AG04450 (cell line): ENCODE results near the gene RCAN3. TPM values are rescaled to one million over a fixed set of nuclear protein-coding genes. Genes with fewer than 3 reads are reported as not detected.

Source experiments
- CTCF ChIA-PET: fragments of 300-600, 350-600 bp; formaldehyde crosslinking; extraction: SDS; loops from one replicate; lab custom pipeline; 2022; ENCODE audit warnings: antibody characterized with exemption, inconsistent platforms; lab: Charles Lee
- POLR2A ChIA-PET: fragments of 350-600 bp; formaldehyde crosslinking; extraction: SDS; loops from one replicate; lab custom pipeline; 2021; ENCODE audit warnings: antibody characterized with exemption, inconsistent platforms; lab: Yijun Ruan, JAX
- DNase-seq: peaks from one replicate; pipeline ENCODE4 v3.0.0-alpha.2; 2011; ENCODE audit warnings: low read depth, low spot score
- H3K27ac ChIP-seq: one replicate; pipeline ENCODE4 v1.5.1; 2012; ENCODE audit warnings: low read depth, low read length, control low read depth
- H3K27me3 ChIP-seq: one replicate; pipeline ENCODE4 v1.6.0; 2012; ENCODE audit warnings: low read length; ENCODE audit not compliant: control insufficient read depth, insufficient read depth
- H3K4me3 ChIP-seq: 2 replicates; pipeline ENCODE4 v1.5.1; 2011; ENCODE audit warnings: mild to moderate bottlenecking, low read depth, low read length, control low read depth
- H3K9me3 ChIP-seq: 2 replicates; pipeline ENCODE4 v1.5.1; 2012; ENCODE audit warnings: low read length; ENCODE audit not compliant: control insufficient read depth, insufficient read depth
- CTCF ChIP-seq: IDR thresholded peaks from 2 replicates; pipeline ENCODE4 v1.5.1; 2011; ENCODE audit warnings: low read depth, low read length, control low read depth, inconsistent platforms
- polyA plus RNA-seq: library from polyadenylated mRNA; depleted of rRNA; stranded (reverse); fragments of >200 nt; gene quantifications from 2 replicates; pipeline ENCODE4 v1.2.3, GENCODE V29; 2011

Gene RCAN3
- polyA plus RNA-seq, 1 experiment, result 4.5 TPM

- ChIA-PET POLR2A (interaction anchor here (0.6 to 0.7 kb wide), 2 partner anchors 206 to 714 kb away, joined by 5 to 11 read pairs; no protein-coding TSS in a partner anchor), CTCF (no interaction called here)
- no peak for DNase-seq
- peaks cover 23% of the 10 kb centered on the region for H3K27me3 ChIP-seq
- no peak overlapping the region for H3K4me3 ChIP-seq
- H3K9me3 ChIP-seq, result no peaks in the 10 kb centered on the region; the same call in 1 of the 2 replicates
- H3K27ac ChIP-seq, result no peak overlapping the region
- TF ChIP-seq CTCF, result no peak
These were observed 2.1 kb upstream of the RCAN3 start for GRCh38 chr1:24500448-24501048.

DNA sequence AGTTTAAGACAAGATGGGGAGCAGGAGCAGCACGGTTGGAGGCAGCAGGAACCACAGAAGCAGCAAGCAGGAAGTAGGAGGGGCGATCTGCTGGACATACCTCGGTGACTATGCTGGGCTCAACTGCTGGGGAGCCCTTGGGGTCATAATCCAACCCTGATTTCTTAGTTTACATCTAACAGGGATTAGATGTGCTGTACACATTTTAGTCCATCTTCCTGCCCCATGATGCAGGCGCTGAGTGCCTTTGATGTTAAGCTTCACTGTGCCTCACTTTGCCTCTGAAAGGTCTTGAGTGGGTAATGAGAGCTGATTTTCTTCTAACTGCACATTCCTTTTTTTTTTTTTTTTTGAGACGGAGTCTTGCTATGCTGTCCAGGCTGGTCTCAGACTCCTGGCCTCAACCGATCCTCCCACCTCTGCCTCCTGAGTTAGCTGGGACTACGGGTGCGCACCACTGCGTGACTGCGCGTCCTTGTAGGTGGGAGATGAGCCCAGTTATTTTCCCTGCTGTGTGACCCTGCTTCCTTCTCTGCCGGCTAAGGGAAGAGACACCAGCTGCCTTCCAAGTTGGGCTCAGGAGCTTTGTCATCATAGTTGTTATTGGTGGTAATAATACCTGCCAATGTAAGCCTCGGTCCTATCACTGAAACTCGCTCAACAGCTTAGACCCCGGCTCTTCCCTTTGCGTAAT lies 1.1 kb upstream of the RCAN3 start:
- Histone ChIP-seq H3K9me3 (no peaks in the 10 kb centered on the region; the same call in 1 of the 2 replicates), H3K4me3 (peak overlapping the region; percentile 71; the same call in 1 of the 2 replicates), H3K27ac (no peak overlapping the region), H3K27me3 (peaks cover 23% of the 10 kb centered on the region)
- ChIA-PET CTCF (interaction anchor here (0.7 kb wide), 1 partner anchor 25 kb away, joined by 3 read pairs; no protein-coding TSS in a partner anchor), POLR2A (interaction anchor here (0.6 kb wide), 1 partner anchor 85 kb away, joined by 3 read pairs; no protein-coding TSS in a partner anchor)
- no peak for TF ChIP-seq CTCF
- DNase-seq, result no peak

DNA sequence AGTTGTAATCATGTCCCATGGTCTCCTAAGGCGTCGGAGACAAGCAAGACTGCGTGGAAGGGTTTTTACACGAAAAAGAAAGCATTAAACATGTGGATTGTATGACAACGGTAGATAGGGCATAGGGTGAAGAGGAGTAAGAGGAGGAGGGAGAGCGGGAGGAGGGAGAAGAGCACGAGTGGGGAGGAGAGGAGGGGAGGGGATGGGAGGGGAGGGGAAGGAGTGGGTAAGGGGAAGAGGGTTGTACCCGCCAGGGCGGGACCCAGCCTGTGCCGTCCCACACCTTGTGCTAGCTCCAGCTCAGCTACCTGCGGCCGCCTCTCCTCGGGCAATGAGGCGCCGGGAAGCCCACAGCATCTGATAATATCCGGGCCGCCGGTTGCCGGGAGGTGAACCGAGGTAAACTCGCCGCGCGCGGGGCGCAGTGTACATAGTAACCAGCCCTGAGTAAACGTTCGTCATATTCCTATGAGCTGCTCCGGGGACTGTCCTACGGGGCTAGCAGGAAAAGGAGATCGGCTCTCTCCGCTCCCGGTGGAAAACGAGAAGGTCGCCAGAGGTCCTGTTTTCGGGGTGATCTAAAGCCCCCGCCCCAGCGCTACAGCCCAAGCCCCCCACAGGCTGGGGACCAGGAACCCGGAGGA lies 449 bp upstream of the RCAN3 start:
- no peak overlapping the region for H3K27ac ChIP-seq
- no peak for DNase-seq

DNA sequence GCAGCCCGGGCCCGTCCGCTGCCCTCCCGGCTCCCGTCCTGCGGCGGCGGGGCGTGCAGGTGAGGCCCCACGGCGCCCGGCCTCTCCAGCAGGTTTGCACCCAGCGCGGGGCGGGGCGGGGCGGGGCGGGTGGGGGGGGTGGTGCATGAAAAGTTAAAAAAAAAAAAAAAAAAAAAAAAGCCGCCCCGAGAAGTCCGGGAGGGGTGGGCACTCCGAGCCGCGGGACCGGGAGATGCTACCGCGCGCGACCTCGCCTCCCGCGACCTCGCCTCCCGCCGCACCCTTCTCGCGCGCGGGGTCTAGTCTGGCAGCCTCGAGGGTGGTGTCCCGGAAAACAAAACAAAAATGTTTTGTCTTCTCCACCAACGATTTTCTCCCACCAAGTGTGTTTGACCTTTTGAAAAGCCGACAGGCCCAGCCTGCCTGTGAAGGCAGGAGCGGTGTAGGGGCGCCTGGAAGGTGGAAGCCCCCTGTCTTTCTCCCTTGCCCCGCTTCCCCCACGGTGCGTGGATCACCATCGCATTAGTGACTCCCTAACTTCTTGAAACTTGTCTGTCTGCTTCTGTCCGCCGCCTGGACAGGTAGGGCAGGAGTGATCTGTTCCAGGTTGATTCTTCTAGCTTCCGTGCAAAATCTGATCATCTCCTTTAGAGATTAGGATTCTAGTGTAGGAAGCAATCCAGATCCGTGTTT lies 569 bp downstream of the RCAN3 start:
- DNase-seq, result no peak
- Histone ChIP-seq H3K27ac (no peak overlapping the region), H3K27me3 (peaks cover 21% of the 10 kb centered on the region), H3K4me3 (peak overlapping the region; percentile 71), H3K9me3 (no peaks in the 10 kb centered on the region; the same call in 1 of the 2 replicates)
- CTCF ChIA-PET, result interaction anchor here (1.7 kb wide), 1 partner anchor 83 kb away, joined by 5 read pairs; no protein-coding TSS in a partner anchor
- POLR2A ChIA-PET, result interaction anchor here (1.0 kb wide), 1 partner anchor 88 kb away, joined by 3 read pairs; the partner anchor contains the start of gene NIPAL3
- TF ChIP-seq CTCF, result no peak

More for the DNA sequence above, 449 bp upstream of the RCAN3 start:
- no peak for TF ChIP-seq CTCF
- Histone ChIP-seq H3K27me3 (peaks cover 26% of the 10 kb centered on the region), H3K9me3 (no peaks in the 10 kb centered on the region; the same call in 1 of the 2 replicates), H3K4me3 (peak overlapping the region; percentile 71)
- POLR2A ChIA-PET, result interaction anchor here (1.0 kb wide), 1 partner anchor 87 kb away, joined by 3 read pairs; the partner anchor contains the start of gene NIPAL3
- CTCF ChIA-PET, result interaction anchor here (0.7 kb wide), 1 partner anchor 24 kb away, joined by 3 read pairs; no protein-coding TSS in a partner anchor
